Measurements from ENCODE around the gene CYSTM1. TPM values are rescaled to one million over a fixed set of nuclear protein-coding genes. Genes with fewer than 3 reads are reported as not detected.

The CYSTM1 gene
- polyA plus RNA-seq, 2 of the 4 experiments (the other 2 are of a cell fraction): 76.8 to 103 TPM

- H3K4me1 ChIP-seq: peaks cover 40% of the 10 kb centered on the region
- 93% methylated on average over 6 of the region's 6 CpGs for WGBS (ENCODE audit: missing lambda C conversion rate)
Observed at GRCh38 chr5:140250386-140250785, 75.4 kb downstream of the CYSTM1 start.

GRCh38 chr5:140251527-140251973 lies 76.6 kb downstream of the CYSTM1 start:
- WGBS (ENCODE audit: missing lambda C conversion rate): 23% methylated on average over 5 of the region's 5 CpGs
- Histone ChIP-seq H3K4me1 (peaks cover 40% of the 10 kb centered on the region), H3K27ac (peak overlapping the region; percentile 18 to 51; a peak in 2 of 6 replicates), H3K4me3 (no peak overlapping the region), H3K4me2 (peak overlapping the region; percentile 23), H3K9me3 (no peaks in the 10 kb centered on the region)
- no peak for TF ChIP-seq FOSL2 (IDR thresholded peaks at IDR 0.05)
- TF ChIP-seq FOSL2 (CRISPR knock-in tag; IDR thresholded peaks at IDR 0.05): peak; percentile 5; the same call in 1 of the 2 replicates
- no peak for TF ChIP-seq ZFP36 (IDR thresholded peaks at IDR 0.05; ENCODE audit: borderline replicate concordance, partially characterized antibody)
- DNase-seq (ENCODE audit: low read depth in 1 of 2, low spot score in 1 of 2) (peak; percentile 36 to 37), FAIRE-seq (no peak), ATAC-seq (peak; percentile 28 to 40; a peak in 3 of 6 replicates)
- POLR2A ChIA-PET: no interaction called here
- CTCF ChIA-PET: interaction anchor here (0.9 to 42.9 kb wide), 4 partner anchors 8 to 101 kb away, joined by 3 to 1613 read pairs (median 83); partner anchors contain the start of genes HBEGF and SLC4A9

More at GRCh38 chr5:140250386-140250785, 75.4 kb downstream of the CYSTM1 start:
- POLR2A ChIA-PET: no interaction called here
- Histone ChIP-seq H3K9me3 (no peaks in the 10 kb centered on the region), H3K27ac (no peak overlapping the region), H3K4me2 (no peak overlapping the region), H3K4me3 (no peak overlapping the region)
- no peak for ATAC-seq
- no peak for FAIRE-seq
- DNase-seq (ENCODE audit: low read depth in 1 of 2, low spot score in 1 of 2): no peak
- CTCF ChIA-PET: interaction anchor here (1.2 to 42.9 kb wide), 3 partner anchors 10 to 102 kb away, joined by 3 to 1613 read pairs (median 7); partner anchors contain the start of genes HBEGF and SLC4A9
- TF ChIP-seq RNF2 (IDR thresholded peaks at IDR 0.05; ENCODE audit: borderline replicate concordance, low read depth) (no peak), ZFP36 (IDR thresholded peaks at IDR 0.05; ENCODE audit: borderline replicate concordance, partially characterized antibody) (no peak), REST (IDR thresholded peaks at IDR 0.05) (no peak), CBX8 (IDR thresholded peaks at IDR 0.05) (no peak), E2F6 (IDR thresholded peaks at IDR 0.05; ENCODE audit: borderline replicate concordance, low read depth) (no peak), TFCP2L1 (CRISPR knock-in tag; IDR thresholded peaks at IDR 0.05) (no peak), JUN (IDR thresholded peaks at IDR 0.05) (no peak), KDM1A (IDR thresholded peaks at IDR 0.05; ENCODE audit: low read depth) (no peak), ZC3H11A (IDR thresholded peaks at IDR 0.05) (no peak), CHD2 (IDR thresholded peaks at IDR 0.05; ENCODE audit: low read length, partially characterized antibody) (no peak), HOXB13 (CRISPR knock-in tag; IDR thresholded peaks at IDR 0.05; ENCODE audit: low read depth) (no peak), RFX5 (IDR thresholded peaks at IDR 0.05) (no peak), ELK1 (IDR thresholded peaks at IDR 0.05; ENCODE audit: low read depth, low read length) (no peak)

GRCh38 chr5:140252470-140253126 lies 77.6 kb downstream of the CYSTM1 start:
- POLR2A ChIA-PET: interaction anchor here (0.8 to 1.7 kb wide), 2 partner anchors 9 to 94 kb away, joined by 4 to 11 read pairs; partner anchors contain the start of gene HBEGF
- peaks cover 40% of the 10 kb centered on the region for H3K4me1 ChIP-seq
- DNase-seq (ENCODE audit: low read depth in 1 of 2, low spot score in 1 of 2) (no peak), ATAC-seq (no peak), FAIRE-seq (no peak)
- TF ChIP-seq NR3C1 (IDR thresholded peaks at IDR 0.05) (no peak), SREBF2 (IDR thresholded peaks at IDR 0.05) (no peak), CHD2 (IDR thresholded peaks at IDR 0.05; ENCODE audit: low read length, partially characterized antibody) (no peak), CEBPB (IDR thresholded peaks at IDR 0.05) (no peak)
- no peak overlapping the region for H3K4me3 ChIP-seq
- no peak overlapping the region for H3K4me2 ChIP-seq
- peak overlapping the region in 1 of 2 experiments; percentile 23; a peak in 2 of 6 replicates for H3K27ac ChIP-seq
- H3K9me3 ChIP-seq: no peaks in the 10 kb centered on the region
- 92% methylated on average over 10 of the region's 10 CpGs for WGBS (ENCODE audit: missing lambda C conversion rate)
- CTCF ChIA-PET: interaction anchor here (1.4 to 42.9 kb wide), 3 partner anchors 9 to 100 kb away, joined by 3 to 1613 read pairs (median 163); partner anchors contain the start of genes HBEGF and SLC4A9

All from A549 (cell line).